HG02610 (cell line): ENCODE measurements around the gene LSAMP.

ENCODE experiments used
- ATAC-seq: cut with Tn5 transposase; IDR thresholded peaks from one replicate; pipeline ENCODE4 v1.9.1; 2021; ENCODE audit warnings: mild to moderate bottlenecking, moderate library complexity; ENCODE audit not compliant: unreplicated experiment

Gene LSAMP

DNA sequence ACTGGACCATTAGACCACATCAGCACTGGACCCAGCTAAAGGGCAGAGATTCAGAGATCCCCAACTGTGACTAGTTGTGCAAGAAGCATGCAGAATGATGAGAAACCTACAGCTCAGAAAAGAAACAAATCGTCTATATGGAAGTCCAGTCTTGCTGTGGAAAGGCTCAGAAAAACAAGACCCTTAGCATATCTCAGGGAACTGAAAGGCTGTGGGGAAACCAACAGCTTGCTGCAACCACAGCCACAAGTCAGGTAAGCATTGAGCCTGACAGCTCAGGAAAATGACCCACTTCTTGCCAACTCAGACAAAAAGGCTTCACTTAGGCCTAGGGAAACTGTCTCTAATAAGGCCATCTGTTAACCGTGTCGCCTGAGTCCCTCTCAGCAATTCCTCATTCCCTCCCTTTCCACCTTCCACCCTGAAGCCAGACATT is 145.6 kb downstream of the LSAMP start:
- ATAC-seq = peak; percentile 75

DNA sequence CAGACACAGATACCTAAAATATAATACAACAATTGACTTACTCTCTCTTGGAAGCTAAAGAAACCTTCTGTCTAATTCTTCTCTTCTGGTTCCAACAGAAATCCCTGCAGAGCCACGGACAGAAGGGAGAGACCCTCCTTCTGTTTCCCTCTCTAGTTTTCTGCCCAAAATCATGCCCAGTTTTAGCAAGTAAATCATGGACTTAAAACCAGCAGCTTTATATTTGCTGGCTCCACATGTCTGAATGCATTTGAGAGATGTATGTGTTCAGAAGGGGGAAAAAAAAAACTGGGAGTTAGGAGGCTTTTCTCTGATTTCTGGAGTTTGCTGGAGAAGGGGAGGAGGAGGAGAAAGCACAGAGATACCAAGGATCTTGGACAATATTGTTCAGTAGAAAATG is 147.1 kb downstream of the LSAMP start:
- no peak for ATAC-seq

DNA sequence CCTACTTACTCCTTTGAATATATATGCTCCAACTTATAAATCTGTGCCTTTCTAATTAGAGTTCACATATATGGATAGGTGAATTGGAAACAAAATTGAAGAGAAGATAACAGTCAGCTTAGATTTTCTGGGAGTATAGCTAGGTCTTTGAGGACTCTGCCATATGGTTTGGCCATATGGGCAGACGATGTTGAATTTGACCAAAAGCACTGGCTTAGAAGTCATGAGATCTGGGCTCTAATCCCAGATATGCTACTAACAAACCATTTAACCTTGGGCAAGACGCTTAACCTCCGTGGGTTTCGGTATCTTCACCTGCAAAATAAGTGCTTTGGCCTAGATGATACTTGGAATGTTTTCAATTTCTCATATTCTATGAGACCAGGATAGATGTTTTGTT is 154.1 kb downstream of the LSAMP start:
- ATAC-seq = no peak

DNA sequence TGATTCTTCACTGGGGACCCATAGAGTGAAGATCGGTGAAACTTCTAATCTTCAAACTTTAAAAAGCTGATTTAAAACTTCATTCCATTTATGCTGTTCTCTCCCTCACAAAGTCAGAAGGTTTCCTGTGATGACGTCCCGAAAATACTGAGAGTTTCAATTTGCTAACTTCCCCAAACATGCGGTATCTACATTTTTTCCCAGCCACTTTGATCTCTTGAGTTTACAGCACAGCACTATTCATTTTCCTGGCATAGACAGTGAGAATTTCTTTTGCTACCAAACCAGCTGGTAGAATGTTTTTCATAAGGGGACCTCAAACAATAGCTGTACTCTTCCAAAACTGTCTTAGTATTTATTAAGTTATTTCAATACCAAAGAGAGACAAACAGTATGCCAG is 156.8 kb downstream of the LSAMP start:
- ATAC-seq = peak; percentile 63

DNA sequence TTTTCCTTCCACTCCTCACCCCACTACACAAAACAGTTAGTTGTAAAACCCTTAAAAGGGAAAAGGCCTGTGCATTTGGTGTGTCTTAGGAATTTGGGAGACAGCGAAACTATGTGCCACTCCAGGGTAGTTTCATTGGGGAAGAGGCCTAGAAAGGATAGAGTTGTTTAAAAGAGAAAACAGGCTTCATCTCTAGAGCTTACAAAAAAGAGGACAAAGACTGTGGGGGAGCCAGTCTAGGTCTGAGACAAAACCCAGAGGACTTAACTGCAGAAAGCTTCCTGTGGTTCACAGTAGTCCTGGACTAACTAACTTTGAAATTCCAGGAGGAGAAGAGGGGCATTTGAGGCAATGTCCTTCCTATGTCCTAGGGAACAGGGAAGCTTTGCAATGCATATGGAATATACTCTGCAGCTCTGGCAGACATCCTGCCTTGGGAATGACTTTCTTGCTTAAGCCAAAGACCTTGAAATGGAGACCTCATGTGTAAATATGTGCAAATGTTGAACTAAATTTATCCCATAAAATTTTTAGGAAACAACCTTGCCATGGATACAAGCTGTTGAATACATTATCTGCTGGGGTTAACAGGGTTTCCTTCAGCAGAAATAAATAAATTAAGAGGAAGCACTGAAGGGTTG is 159.4 kb downstream of the LSAMP start:
- ATAC-seq = no peak

DNA sequence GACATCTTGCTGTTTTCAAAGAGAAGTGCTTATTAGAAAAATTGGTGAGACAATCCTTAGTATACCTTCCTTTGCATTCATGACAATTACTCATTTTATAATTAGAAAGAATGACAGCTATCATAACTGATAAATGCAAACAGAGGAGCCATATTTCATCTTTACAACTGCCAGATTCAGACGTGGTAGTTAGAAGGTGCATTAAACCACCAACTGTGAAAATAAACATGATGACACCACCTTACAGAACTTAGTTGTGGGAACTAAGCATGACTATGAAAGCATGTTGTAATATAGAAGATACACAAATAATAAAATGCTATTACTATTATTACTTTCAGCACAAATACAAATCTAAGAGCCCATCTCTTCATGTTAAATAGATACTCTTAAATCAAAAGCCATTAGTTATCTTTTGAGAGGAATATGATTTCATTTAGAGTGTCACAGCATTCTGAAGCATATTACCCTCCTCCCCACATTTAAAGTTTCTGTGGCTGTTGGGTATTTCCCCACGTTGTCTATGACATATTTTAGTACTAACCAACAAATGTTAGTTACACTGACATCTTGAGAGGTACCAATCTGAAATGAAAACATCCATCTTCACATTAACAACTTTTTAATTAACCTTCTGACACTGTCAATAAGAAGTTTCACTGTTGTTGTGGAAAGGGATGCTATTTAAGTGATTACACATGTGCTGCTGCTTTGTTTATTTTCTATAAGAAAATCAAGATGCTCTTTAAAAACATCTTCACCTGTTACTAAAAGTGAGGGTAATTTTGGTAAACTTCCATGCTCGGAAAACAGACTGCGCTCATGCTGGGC is 163.8 kb downstream of the LSAMP start:
- peak; percentile 93 for ATAC-seq

DNA sequence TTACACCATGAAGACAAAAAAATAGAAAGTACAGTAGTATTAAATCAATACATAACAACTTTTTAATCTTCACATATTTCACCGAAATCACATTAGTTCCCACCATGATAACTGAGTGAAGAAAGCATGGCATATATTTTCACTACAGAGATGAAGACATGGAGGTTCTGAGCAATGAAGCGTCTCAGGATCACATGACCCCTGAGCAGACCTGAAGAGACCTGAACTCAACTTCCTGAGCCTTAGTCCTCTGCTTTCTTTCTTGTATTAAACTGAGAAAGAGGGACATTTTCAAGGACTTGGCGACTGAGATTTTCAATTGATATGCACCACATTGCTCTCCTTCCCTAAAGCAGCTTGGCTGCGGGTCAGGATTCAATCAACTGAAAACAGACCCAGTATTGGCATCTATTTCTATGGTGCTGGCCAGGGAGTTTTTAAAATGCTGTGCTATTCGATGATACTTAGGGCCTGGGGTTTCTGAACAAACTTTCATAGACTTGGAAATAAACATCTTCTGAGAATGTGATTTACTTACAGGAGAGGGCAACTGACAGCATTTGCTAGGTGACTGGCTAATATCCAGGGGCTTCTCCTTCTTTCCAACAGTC is 165.1 kb downstream of the LSAMP start:
- ATAC-seq = no peak

DNA sequence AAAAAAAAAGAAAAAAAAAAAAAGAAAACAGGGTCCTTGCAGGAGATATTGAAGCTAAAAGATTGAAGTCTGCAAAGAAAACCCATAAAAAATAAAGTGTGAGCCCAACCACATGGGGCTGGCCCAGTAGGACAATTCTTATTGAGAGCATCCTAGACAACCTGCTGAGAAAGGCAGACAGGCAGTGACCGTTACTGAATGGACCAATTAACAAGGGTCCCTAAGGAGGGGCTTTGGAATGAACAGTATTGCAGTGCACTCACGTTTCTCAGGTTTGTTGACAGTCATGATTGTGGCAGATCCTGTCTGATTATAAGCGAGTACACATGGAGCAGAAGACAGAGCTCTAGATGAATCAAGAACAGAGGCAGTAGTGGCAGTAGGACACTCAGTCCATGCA is 168.6 kb downstream of the LSAMP start:
- no peak for ATAC-seq

DNA sequence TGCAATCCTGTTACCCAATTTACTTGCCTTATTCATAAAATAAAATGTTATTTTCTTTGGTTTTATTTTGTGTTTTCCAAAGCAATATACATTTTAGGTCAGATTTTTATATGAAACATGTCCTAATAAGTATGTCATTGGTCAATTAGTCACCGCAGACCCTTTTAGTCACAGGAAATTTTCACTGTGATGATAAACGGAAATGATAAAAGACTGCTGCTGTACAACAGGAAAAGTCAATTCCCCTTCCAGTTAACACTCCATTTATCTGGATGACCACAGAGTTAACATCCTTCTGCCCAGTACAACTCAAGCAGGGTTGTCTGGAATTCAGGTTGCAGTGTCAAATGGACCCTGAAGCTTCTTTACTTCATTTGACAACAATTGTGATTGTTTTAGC is 175.2 kb downstream of the LSAMP start:
- no peak for ATAC-seq

DNA sequence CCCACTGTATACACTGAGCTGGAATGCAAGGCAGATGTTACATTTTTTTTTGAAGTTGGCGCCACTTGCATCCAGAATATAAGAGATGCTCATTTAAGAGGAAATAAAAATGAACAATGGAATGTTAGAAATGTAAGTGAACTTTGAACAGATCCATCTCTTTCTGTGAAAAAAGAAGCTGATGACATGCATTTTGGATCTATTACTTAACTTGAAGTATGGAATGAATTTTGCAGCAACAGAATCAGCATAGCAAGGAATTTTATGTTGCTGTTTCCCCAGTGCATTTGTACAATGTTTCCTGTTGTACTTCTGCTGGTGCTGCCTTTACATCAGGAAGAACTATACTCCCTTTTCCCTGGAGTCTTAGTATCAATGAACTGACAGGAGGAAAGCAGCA is 178.2 kb downstream of the LSAMP start:
- no peak for ATAC-seq

DNA sequence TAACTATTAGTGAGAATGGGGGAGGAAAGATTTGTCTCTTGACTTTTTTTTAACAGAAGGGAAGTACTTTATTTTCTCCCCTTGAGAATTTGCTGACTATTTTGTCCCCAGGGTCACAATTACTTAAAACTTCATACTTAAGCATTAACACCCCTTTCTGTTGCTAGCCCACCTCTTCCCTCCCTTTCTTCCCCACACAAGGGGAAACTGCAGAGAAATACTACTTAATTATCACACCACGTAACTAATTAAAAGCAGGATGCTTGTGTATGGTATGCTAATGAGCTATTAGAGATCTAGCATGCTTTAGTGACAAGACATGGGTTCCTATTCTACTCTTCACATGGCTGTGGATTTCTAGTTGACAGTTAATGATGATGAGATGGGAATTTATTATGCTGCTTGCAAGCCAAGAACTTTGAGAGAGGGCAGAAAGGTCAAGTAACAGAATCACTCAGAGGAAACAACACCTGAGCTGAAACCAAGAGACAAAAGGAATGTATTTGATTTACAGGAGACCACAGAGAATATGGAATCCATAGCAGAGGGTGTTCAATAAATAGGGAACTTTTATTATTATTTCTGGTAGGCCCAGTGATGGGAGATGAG is 179.2 kb downstream of the LSAMP start:
- ATAC-seq = no peak

DNA sequence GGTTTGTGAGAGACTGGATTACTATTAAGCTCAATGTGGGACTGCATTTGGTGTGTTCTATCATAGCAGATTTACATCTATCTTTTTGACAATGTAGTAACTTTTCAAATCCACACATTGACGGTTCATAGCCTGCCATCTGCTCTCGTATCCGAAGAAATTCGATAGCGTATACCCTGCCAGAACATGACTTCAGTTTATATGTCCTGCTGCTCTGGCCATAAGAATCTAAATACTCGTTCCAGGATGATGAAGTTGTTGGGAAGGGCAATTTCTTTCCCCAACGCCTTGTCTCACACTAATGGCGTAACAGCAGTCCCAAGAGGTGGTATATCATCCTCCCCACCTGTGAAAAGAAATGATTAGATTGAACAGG is 180.0 kb downstream of the LSAMP start:
- ATAC-seq = no peak

DNA sequence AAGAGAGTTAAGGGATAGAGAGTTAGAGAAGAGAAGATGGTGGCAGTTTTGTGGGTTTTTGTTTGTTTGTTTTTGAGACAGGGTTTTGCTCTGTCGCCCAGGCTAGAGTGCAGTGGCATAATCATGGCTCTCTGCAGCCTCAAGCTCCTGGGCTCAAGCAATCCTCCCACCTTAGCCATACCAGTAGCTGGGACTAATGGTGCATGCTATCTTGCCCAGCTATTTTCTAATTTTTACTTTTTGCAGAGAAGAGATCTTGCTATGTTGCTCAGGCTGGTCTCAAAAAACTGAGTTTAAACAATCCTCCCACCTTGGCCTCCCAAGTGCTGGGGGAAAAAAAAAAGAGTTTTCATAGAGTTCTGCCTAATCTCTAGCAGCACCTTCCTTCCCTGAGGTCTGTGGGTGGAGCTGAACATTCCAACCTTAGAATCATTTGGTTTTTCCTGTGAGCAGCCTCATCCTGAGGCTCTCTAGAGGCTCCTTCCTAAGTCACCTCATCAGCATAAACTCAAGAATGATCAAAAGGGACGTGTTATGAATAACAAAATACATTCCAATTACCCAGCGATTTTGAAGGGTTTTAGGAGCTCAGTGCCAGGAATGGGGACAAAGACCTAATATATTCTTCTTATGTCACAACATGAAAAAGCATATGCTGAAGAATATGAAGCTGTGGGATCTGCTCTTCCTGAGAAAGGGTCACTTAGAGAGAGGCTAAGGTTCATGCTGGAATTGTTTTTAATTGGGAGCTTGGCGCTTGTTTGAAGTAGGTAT is 180.6 kb downstream of the LSAMP start:
- no peak for ATAC-seq

DNA sequence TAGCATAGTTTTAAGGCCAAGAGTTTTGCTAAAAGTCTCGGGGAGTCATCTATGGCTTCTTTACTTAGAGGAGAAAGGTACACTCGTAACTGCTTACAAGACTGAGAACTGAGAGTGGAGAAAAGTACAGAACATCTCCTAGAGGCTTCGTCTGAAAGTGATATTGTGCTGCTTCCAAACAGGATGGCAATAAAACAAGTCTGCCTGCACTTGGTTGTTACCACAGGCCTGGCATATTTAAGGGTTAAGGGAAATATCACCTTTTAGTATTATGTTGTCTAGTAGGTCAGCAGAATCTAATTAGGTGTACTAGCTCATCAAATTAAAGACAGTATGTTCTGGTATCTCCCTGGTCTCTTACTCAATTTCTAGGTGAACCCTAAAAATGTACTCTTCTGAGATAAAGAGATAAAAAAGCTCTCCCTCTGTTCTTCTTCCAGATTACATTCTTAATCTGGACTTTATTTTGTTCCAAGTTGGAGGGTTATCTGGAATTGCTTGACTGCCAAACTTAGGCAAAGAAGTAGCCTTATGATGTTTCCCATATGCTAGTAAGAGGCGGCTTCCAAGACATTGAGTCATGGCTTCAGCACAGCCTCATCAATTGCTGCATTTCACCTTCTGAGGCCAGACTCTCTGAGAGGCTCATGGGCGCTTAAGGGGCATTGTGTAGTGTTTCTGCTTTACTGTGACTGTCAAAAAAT is 181.3 kb downstream of the LSAMP start:
- ATAC-seq = no peak

DNA sequence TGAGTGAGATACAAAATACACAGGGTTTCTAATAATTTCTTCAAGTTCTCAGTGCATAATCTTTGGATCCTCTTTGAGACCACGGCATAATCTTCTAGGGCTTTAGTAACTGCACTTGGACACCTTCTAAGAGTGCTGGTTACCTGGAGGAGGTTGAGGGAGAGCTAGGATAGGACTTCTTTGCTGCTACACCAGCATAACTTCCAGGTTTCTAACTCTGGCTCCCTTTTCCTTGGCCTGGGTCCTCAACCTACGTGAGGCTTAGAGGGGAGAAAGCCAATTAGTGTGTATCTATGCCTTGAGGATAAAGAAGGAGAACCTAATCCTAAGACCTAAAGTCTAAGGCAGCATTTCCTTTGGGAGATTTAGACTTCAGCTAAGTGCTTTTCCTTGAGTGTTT is 184.8 kb downstream of the LSAMP start:
- ATAC-seq = no peak

DNA sequence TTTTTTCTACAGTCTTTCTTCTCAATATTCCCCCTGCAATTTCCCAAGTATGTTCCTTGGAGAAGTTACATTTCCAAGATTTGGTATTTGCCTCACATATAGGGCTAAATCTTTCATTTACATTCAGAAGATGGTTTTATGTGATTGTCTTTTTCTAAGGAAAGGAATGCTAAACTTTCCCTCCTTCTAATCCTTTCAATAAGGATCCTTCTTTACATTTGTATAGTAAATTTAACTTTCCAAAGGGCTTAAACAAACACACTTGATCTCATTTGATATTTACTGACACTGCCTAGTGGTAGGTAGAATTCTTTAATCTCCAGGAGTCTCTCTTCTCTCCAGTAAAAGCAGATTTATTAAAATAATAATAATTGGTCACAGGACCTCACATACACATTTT is 185.3 kb downstream of the LSAMP start:
- ATAC-seq = no peak

DNA sequence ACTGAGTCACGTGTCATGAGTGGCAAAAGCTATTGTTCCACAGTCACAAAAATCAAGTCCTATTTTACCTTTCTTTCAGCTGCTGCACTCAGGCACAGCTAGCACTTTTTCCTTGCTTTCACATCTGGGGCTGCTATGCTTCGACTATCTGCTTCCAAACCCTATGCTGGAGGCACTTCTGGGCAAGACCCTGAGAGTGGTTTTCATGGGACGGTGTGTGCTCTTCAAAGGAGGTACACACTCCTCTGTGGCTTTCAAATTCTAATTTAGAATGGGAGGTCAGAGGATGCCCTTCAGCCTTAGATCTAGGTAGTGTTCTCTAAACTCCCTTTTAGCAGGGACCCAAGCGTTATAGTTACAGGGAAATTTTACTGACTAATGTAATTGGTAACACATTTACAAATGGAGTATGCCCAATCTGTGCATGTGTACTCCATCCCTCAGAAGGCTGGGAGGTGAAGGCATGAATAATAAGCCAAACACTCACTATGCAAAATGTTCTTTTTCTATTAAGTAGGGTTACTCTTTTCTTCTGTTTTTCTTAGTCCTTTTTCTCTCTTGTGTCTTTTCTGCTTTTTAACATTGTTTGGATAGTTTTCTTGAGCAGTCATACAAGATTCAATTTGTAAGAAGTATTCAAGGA is 188.3 kb downstream of the LSAMP start:
- ATAC-seq = no peak

DNA sequence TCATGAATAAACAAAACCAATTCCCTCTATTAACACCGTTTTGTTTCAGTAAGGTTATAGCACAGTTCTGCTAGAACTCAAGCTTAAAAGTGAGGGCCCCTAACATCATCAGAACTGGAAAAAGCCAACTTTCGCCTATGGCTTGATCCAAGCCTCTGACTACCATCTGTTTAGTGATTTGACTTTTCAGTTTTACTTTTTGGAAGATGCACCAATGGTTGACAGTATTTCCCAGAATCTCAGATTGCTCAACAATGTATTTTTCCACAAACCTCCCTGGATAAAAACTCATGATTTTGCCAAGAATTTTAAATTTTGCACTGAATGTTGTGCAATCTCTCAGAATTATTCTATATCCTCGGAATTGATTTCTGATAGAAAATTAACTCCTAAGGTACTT is 190.7 kb downstream of the LSAMP start:
- no peak for ATAC-seq

DNA sequence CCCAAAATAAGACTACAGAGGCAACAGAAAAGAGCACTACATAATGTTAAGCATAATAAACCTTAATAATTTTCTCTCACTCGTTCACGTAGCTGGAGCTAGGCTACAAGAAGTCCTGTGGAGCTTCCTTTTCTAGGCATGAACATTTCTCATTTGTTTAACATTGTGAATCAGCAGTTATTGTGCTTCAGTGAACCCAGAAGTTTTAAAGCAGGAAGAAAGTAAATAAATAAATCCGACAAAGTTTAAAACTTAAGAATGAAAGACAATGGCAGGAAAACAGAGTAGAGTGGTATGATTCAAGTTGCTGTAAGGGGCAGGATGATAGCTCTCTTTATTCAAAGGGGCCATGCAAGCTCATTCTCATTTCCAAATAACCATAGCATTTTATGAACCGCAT is 191.8 kb downstream of the LSAMP start:
- ATAC-seq = no peak

DNA sequence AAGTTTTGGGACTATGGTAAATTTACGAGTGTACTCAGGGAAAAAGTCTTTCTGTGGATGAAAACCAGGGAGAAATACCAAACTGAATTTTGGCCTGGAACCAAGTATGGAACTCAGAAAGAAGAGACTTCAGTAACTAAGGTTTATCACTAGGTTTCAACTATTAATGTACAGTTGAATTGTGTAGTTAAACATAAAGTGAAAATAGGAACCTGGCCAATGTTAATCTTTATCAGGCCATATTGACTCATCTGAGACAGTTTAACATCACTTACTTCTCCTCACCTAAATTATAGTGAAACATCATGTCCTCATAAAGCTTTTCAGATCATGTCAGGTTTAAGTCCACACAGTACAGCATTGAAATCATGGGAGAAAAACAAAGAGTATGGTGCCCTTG is 197.7 kb downstream of the LSAMP start:
- no peak for ATAC-seq
